Ovary (tissue), 3 donors: Measurements from ENCODE around the gene TNIK.

ENCODE experiments used
- POLR2A ChIP-seq: fragments of 450-650 bp; IDR thresholded peaks from one replicate; pipeline ENCODE4 v1.6.1; 2017; ENCODE audit warnings: antibody characterized with exemption, mild to moderate bottlenecking, moderate library complexity
- TF ChIP-seq, protein P1 (sequence below), 3 donors: fragments of 450-650 bp in 2 of 3; fragments of 200-600 bp in 1 of 3; IDR thresholded peaks; one replicate each; pipeline versions ENCODE4 v1.5.1 to v1.8.0; 2016 to 2022; ENCODE audit warnings: antibody characterized with exemption in 3 of 3, mild to moderate bottlenecking in 1 of 3
- donor health status: DM: no; HTN: no; CAD: no.

DNA sequence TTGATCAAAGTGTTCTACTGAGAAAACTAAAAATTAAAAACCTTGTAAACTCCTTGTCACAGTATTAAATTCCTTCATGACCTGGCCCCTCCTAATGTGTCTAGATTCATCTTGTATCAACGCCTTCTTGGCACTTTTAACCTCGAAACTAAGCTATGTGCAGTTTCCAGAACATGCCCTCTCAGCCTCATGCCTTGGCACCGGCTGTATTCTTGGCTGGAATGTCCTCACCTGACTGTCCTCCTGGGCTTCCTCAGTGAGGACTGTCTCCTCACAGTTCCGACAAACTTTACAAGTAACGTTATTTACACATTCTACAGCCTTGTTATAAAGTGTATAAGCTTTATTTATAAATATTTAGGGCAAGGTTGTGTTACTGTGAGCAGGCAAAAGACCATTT, 237.2 kb downstream of the TNIK start:
- no peak for TF ChIP-seq POLR2A
- TF ChIP-seq, protein P1, sequence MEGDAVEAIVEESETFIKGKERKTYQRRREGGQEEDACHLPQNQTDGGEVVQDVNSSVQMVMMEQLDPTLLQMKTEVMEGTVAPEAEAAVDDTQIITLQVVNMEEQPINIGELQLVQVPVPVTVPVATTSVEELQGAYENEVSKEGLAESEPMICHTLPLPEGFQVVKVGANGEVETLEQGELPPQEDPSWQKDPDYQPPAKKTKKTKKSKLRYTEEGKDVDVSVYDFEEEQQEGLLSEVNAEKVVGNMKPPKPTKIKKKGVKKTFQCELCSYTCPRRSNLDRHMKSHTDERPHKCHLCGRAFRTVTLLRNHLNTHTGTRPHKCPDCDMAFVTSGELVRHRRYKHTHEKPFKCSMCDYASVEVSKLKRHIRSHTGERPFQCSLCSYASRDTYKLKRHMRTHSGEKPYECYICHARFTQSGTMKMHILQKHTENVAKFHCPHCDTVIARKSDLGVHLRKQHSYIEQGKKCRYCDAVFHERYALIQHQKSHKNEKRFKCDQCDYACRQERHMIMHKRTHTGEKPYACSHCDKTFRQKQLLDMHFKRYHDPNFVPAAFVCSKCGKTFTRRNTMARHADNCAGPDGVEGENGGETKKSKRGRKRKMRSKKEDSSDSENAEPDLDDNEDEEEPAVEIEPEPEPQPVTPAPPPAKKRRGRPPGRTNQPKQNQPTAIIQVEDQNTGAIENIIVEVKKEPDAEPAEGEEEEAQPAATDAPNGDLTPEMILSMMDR (IDR thresholded peaks at IDR 0.05) = no peak
